Osteocyte (in vitro differentiated cells): ENCODE data around the gene ANKRD63. TPM values are rescaled to one million over a fixed set of nuclear protein-coding genes. Genes with fewer than 3 reads are reported as not detected.

Experiments used
- DNase-seq: peaks from one replicate; pipeline ENCODE4 v3.0.0; 2021; ENCODE audit warnings: mixed read lengths; ENCODE audit not compliant: unreplicated experiment; ENCODE audit errors: extremely low spot score
- H3K27ac Mint-ChIP-seq: one replicate; pipeline ENCODE4 v1.8.0; 2021; ENCODE audit warnings: mild to moderate bottlenecking, mixed read lengths; ENCODE audit not compliant: unreplicated experiment
- H3K27me3 Mint-ChIP-seq: one replicate; pipeline ENCODE4 v1.8.0; 2021; ENCODE audit warnings: mixed read lengths; ENCODE audit not compliant: unreplicated experiment
- H3K36me3 Mint-ChIP-seq: one replicate; pipeline ENCODE4 v1.8.0; 2021; ENCODE audit warnings: mixed read lengths; ENCODE audit not compliant: unreplicated experiment
- H3K4me1 Mint-ChIP-seq: one replicate; pipeline ENCODE4 v1.8.0; 2021; ENCODE audit warnings: mixed read lengths; ENCODE audit not compliant: unreplicated experiment
- H3K4me3 Mint-ChIP-seq: one replicate; pipeline ENCODE4 v1.8.0; 2021; ENCODE audit warnings: mild to moderate bottlenecking, moderate library complexity, mixed read lengths; ENCODE audit not compliant: unreplicated experiment
- H3K9me3 Mint-ChIP-seq: one replicate; pipeline ENCODE4 v1.8.0; 2021; ENCODE audit warnings: mixed read lengths; ENCODE audit not compliant: unreplicated experiment
- CTCF ChIP-seq: fragments of 200-600 bp; sonication (generic); IDR thresholded peaks from 2 replicates; pipeline ENCODE4 v1.5.0; 2021; ENCODE audit warnings: antibody characterized with exemption, mild to moderate bottlenecking, moderate library complexity
- total RNA-seq: library from RNA; stranded (reverse); gene quantifications from 2 replicates; pipeline ENCODE4 v1.2.1, GENCODE V29; 2021

ANKRD63 gene
- total RNA-seq, 1 donor from 2014 or later, result 0.30 TPM

GRCh38 chr15:40330368-40330836 lies 47.5 kb upstream of the ANKRD63 start:
- no peak for DNase-seq
- Mint-ChIP-seq H3K27ac (peak overlapping the region; percentile 92), H3K27me3 (no peaks in the 10 kb centered on the region), H3K4me3 (no peak overlapping the region), H3K9me3 (no peaks in the 10 kb centered on the region), H3K4me1 (peaks cover 85% of the 10 kb centered on the region), H3K36me3 (peaks cover 8% of the 10 kb centered on the region)
- no peak for TF ChIP-seq CTCF

- H3K27me3 Mint-ChIP-seq, result no peaks in the 10 kb centered on the region
- peaks cover 85% of the 10 kb centered on the region for H3K4me1 Mint-ChIP-seq
- peak overlapping the region; percentile 30 for H3K4me3 Mint-ChIP-seq
- peak overlapping the region; percentile 92 for H3K27ac Mint-ChIP-seq
- TF ChIP-seq CTCF, result no peak
- no peaks in the 10 kb centered on the region for H3K9me3 Mint-ChIP-seq
- DNase-seq, result no peak
- H3K36me3 Mint-ChIP-seq, result peaks cover 12% of the 10 kb centered on the region
Measured at GRCh38 chr15:40329804-40330203, 46.9 kb upstream of the ANKRD63 start.

GRCh38 chr15:40328751-40329150 lies 45.9 kb upstream of the ANKRD63 start:
- Mint-ChIP-seq H3K4me1 (peaks cover 75% of the 10 kb centered on the region), H3K4me3 (peak overlapping the region; percentile 82), H3K36me3 (peaks cover 12% of the 10 kb centered on the region), H3K27ac (peak overlapping the region; percentile 92), H3K27me3 (no peaks in the 10 kb centered on the region), H3K9me3 (no peaks in the 10 kb centered on the region)
- TF ChIP-seq CTCF, result no peak
- DNase-seq, result no peak

GRCh38 chr15:40328176-40328575 lies 45.3 kb upstream of the ANKRD63 start:
- peaks cover 70% of the 10 kb centered on the region for H3K4me1 Mint-ChIP-seq
- H3K4me3 Mint-ChIP-seq, result peak overlapping the region; percentile 82
- H3K27me3 Mint-ChIP-seq, result no peaks in the 10 kb centered on the region
- H3K9me3 Mint-ChIP-seq, result no peaks in the 10 kb centered on the region
- H3K36me3 Mint-ChIP-seq, result peaks cover 12% of the 10 kb centered on the region
- no peak for TF ChIP-seq CTCF
- H3K27ac Mint-ChIP-seq, result peak overlapping the region; percentile 92
- DNase-seq, result no peak

- H3K27me3 Mint-ChIP-seq, result no peaks in the 10 kb centered on the region
- no peak for TF ChIP-seq CTCF
- peaks cover 73% of the 10 kb centered on the region for H3K4me1 Mint-ChIP-seq
Measured at GRCh38 chr15:40327457-40327856, 44.6 kb upstream of the ANKRD63 start.

More at GRCh38 chr15:40327457-40327856, 44.6 kb upstream of the ANKRD63 start:
- DNase-seq, result no peak
- Mint-ChIP-seq H3K36me3 (peaks cover 12% of the 10 kb centered on the region), H3K27ac (peak overlapping the region; percentile 92), H3K9me3 (no peaks in the 10 kb centered on the region), H3K4me3 (peak overlapping the region; percentile 82)
